ENCODE results near the gene RAB21.
"Not testable (repeated sequence)": the region's sequence is repeated elsewhere in the genome, so short reads cannot be mapped to it uniquely, and the experiment has no call there.

RAB21 gene

GRCh38 chr12:71797531-71797930 lies 42.9 kb downstream of the RAB21 start:
- POLR2A ChIA-PET, result no interaction called here
- DNase-seq (ENCODE audit: extremely low spot score), result no peak
- TF ChIP-seq SUZ12 (IDR thresholded peaks at IDR 0.05), result no peak
- no peak for TF ChIP-seq SP1 (IDR thresholded peaks at IDR 0.05)
- no peak for TF ChIP-seq LEF1 (IDR thresholded peaks at IDR 0.05; ENCODE audit: borderline replicate concordance)
- TF ChIP-seq NFRKB (IDR thresholded peaks at IDR 0.05), result no peak
- no peak for TF ChIP-seq PKNOX1 (IDR thresholded peaks at IDR 0.05)
- no peak for TF ChIP-seq BHLHE40 (IDR thresholded peaks at IDR 0.05; ENCODE audit: borderline replicate concordance)
- no peak for TF ChIP-seq FOXK2 (IDR thresholded peaks at IDR 0.05)
- TF ChIP-seq ARNT (IDR thresholded peaks at IDR 0.05), result no peak
- no peak for TF ChIP-seq FOXA1 (IDR thresholded peaks at IDR 0.05)
- no peak for TF ChIP-seq L3MBTL2 (conservative IDR thresholded peaks at IDR 0.05)
- no peak for TF ChIP-seq FOXM1 (IDR thresholded peaks at IDR 0.05; ENCODE audit: borderline replicate concordance)
- no peak for TF ChIP-seq CTBP1 (IDR thresholded peaks at IDR 0.05; ENCODE audit: borderline replicate concordance)
- no peak for TF ChIP-seq ZNF384 (IDR thresholded peaks at IDR 0.05)
- no peak for TF ChIP-seq TARDBP (IDR thresholded peaks at IDR 0.05)
- TF ChIP-seq ELF4 (IDR thresholded peaks at IDR 0.05), result no peak
- CTCF ChIA-PET, result interaction anchor here (0.7 kb wide), 1 partner anchor 17 kb away, joined by 3 read pairs; no protein-coding TSS in a partner anchor

DNA sequence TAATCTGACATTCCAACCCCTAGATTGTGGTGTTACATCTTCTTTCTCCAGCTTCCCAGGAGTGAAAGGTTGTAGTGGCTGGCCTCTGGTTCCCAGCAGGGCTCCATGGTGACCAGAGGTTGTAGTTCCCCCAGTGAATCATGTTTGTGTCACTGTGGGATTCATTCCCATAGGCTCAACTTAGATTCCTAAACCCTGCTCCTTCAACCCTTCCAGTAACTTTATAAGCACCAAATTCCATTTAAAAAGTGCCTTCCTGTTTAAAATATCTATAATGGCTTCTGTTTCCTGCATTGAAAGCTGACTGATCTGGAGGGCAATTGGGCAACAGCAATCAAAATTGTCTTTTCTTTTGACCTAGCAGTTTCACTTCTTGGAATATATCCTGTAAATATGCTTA lies 44.4 kb downstream of the RAB21 start:
- DNase-seq (ENCODE audit: extremely low spot score), result no peak
- no peak for TF ChIP-seq ZNF384 (IDR thresholded peaks at IDR 0.05)
- no peak for TF ChIP-seq PKNOX1 (IDR thresholded peaks at IDR 0.05)
- TF ChIP-seq SUZ12 (IDR thresholded peaks at IDR 0.05), result no peak
- TF ChIP-seq LEF1 (IDR thresholded peaks at IDR 0.05; ENCODE audit: borderline replicate concordance), result no peak
- TF ChIP-seq FOXM1 (IDR thresholded peaks at IDR 0.05; ENCODE audit: borderline replicate concordance), result no peak
- TF ChIP-seq CTBP1 (IDR thresholded peaks at IDR 0.05; ENCODE audit: borderline replicate concordance), result no peak
- TF ChIP-seq HDGF (IDR thresholded peaks at IDR 0.05; ENCODE audit: borderline replicate concordance), result no peak
- TF ChIP-seq ELF4 (IDR thresholded peaks at IDR 0.05), result no peak
- no peak for TF ChIP-seq NFRKB (IDR thresholded peaks at IDR 0.05)
- no peak for TF ChIP-seq FOXK2 (IDR thresholded peaks at IDR 0.05)
- TF ChIP-seq BHLHE40 (IDR thresholded peaks at IDR 0.05; ENCODE audit: borderline replicate concordance), result no peak
- no peak for TF ChIP-seq FOXA1 (IDR thresholded peaks at IDR 0.05)
- POLR2A ChIA-PET, result no interaction called here
- CTCF ChIA-PET, result no interaction called here

DNA sequence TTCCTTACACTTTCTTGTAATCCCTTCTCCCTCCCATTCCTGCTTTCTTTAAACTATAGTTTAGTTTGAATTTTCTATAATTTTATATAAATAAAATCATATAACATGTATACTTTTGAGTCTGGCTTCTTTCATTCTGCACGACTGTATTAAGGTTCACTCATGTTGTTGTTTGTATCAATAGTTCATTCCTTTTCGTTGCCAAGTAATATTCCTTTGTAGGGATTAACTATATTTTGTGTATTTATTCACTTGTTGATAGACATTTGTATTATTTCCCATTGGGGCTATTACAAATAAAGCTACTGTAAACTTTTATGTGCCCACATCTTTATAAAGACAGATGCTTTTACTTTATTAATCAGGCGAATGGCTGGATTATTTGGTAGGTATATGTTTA lies 45.5 kb downstream of the RAB21 start:
- TF ChIP-seq HDGF (IDR thresholded peaks at IDR 0.05; ENCODE audit: borderline replicate concordance) (no peak), LEF1 (IDR thresholded peaks at IDR 0.05; ENCODE audit: borderline replicate concordance) (no peak), BHLHE40 (IDR thresholded peaks at IDR 0.05; ENCODE audit: borderline replicate concordance) (no peak), SP1 (IDR thresholded peaks at IDR 0.05) (no peak), FOXK2 (IDR thresholded peaks at IDR 0.05) (no peak), TARDBP (IDR thresholded peaks at IDR 0.05) (no peak), L3MBTL2 (conservative IDR thresholded peaks at IDR 0.05) (no peak)
- ChIA-PET CTCF (no interaction called here), POLR2A (no interaction called here)
- no peak for DNase-seq (ENCODE audit: extremely low spot score)

DNA sequence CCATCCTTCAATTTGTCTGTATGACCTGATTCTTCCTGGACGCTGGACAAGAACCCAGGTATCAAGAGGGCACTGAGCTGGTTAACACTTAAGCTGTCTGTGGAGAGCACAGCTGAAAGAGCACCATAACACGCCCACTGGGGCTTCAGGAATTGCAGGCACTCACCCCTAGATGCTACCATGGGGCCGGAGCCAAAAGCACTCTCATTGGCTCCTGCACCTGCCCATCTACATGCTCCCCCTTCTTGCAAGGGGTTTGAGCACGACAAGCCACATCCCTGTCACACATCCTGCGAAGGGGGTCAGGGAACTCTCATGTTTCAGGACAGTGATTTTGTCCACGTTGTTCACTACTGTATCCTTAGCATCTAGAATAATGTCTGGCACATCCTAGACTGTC lies 49.8 kb downstream of the RAB21 start:
- TF ChIP-seq PKNOX1 (IDR thresholded peaks at IDR 0.05), result peak; percentile 80
- no peak for TF ChIP-seq LEF1 (IDR thresholded peaks at IDR 0.05; ENCODE audit: borderline replicate concordance)

DNA sequence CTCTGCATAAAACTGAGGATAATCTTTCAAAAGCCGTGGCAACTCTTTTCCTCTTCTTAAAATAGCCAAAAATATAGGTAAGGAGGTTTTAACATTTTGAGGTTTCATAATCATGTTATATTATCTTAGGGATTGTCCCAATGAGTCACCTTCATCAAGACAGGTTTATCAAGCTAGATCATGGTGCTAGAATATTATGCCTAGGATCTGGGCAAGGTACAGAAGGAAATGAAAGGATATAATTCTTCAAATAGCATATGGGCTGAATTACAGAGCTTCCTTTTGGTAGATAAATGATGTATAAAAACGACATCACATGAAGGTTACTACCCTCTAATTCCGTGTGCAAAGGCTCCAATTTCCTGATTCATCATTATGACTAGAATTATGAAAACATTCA lies 56.3 kb downstream of the RAB21 start:
- TF ChIP-seq LEF1 (IDR thresholded peaks at IDR 0.05; ENCODE audit: borderline replicate concordance) (no peak), ZNF384 (IDR thresholded peaks at IDR 0.05) (no peak), FOXK2 (IDR thresholded peaks at IDR 0.05) (no peak), PKNOX1 (IDR thresholded peaks at IDR 0.05) (no peak)
- CTCF ChIA-PET, result no interaction called here
- POLR2A ChIA-PET, result no interaction called here
- no peak for DNase-seq (ENCODE audit: extremely low spot score)

More for the DNA sequence above, 49.8 kb downstream of the RAB21 start:
- ChIA-PET CTCF (no interaction called here), POLR2A (no interaction called here)
- no peak for DNase-seq (ENCODE audit: extremely low spot score)

DNA sequence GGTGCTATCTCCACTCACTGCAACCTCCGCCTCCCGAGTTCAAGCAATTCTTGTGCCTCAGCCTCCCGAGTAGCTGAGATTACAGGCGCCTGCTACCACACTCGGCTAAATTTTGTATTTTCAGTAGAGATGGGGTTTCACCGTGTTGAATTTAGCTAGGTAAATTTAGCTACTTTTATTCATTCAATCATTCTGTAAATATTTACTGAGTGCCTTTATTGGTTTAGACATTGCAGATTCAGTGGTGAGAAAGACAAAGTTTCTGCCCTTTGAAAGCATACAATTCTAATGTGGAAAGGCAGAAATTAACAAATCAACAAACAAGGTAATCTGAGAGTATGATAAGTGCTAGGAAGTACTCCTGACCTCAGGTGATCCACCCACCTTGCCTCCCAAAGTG lies 60.6 kb downstream of the RAB21 start:
- POLR2A ChIA-PET; DNase-seq (ENCODE audit: extremely low spot score): not testable (repeated sequence)
- CTCF ChIA-PET, result interaction anchor here (0.6 kb wide), 1 partner anchor 31 kb away, joined by 5 read pairs; no protein-coding TSS in a partner anchor

DNA sequence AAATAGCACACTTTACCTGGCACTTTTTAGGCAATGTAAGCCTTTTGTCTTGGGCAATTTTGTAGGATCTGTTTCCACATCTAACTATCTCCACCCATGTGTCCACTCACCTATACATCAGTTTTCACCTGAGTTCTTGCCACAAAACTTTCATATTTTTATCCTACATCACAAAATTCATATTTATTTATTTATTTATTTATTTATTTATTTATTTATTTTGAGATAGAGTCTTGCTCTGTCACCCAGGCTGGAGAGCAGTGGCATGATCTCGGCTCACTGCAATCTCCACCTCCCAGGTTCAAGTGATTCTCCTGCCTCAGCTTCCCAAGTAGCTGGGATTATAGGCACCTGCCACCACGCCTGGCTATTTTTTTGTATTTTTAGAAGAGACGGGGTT lies 67.4 kb downstream of the RAB21 start:
- POLR2A ChIA-PET; DNase-seq (ENCODE audit: extremely low spot score); CTCF ChIA-PET: not testable (repeated sequence)
